NT2/D1 (cell line): Measurements from ENCODE around the gene STPG2.

ENCODE experiments used
- DNase-seq: peaks from one replicate; pipeline ENCODE4 v3.0.0-alpha.2; 2011; ENCODE audit warnings: low read depth, low spot score
- H3K27me3 ChIP-seq: 2 replicates; pipeline ENCODE4 v1.6.0; 2011; ENCODE audit warnings: mild to moderate bottlenecking; ENCODE audit not compliant: insufficient read length, insufficient read depth
- H3K36me3 ChIP-seq: 2 replicates; pipeline ENCODE4 v1.6.1; 2011; ENCODE audit warnings: mild to moderate bottlenecking, low read length, mixed read lengths; ENCODE audit not compliant: insufficient read depth, insufficient read length
- H3K4me1 ChIP-seq: 2 replicates; pipeline ENCODE4 v1.5.1; 2011; ENCODE audit not compliant: insufficient read depth, insufficient read length
- H3K4me3 ChIP-seq: 2 replicates; pipeline ENCODE4 v1.5.1; 2011; ENCODE audit warnings: low read depth; ENCODE audit not compliant: insufficient read length
- H3K9ac ChIP-seq: 2 replicates; pipeline ENCODE4 v1.6.0; 2011; ENCODE audit warnings: low read depth; ENCODE audit not compliant: insufficient read length
- H3K9me3 ChIP-seq: 2 replicates; pipeline ENCODE4 v1.5.1; 2011; ENCODE audit warnings: mild to moderate bottlenecking, low read length; ENCODE audit not compliant: insufficient read depth
- SUZ12 ChIP-seq: IDR thresholded peaks from 2 replicates; pipeline ENCODE4 v1.6.1; 2011; ENCODE audit not compliant: insufficient read length, insufficient read depth; ENCODE audit errors: extremely low read depth
- YY1 ChIP-seq: IDR thresholded peaks from 2 replicates; pipeline ENCODE4 v1.6.1; 2011; ENCODE audit not compliant: insufficient read length, insufficient read depth
- ZNF274 ChIP-seq: IDR thresholded peaks from 2 replicates; pipeline ENCODE4 v1.6.1; 2011; ENCODE audit warnings: mild to moderate bottlenecking, low read depth, low read length

The STPG2 gene

GRCh38 chr4:98093662-98094061 is 49.6 kb downstream of the STPG2 start:
- DNase-seq = no peak
- no peaks in the 10 kb centered on the region; the same call in 1 of the 2 replicates for H3K9me3 ChIP-seq
- H3K4me1 ChIP-seq = no peaks in the 10 kb centered on the region
- no peak overlapping the region for H3K9ac ChIP-seq
- no peaks in the 10 kb centered on the region for H3K36me3 ChIP-seq
- TF ChIP-seq YY1 (no peak), SUZ12 (no peak), ZNF274 (no peak)
- H3K27me3 ChIP-seq = no peaks in the 10 kb centered on the region
- H3K4me3 ChIP-seq = no peak overlapping the region

GRCh38 chr4:98092833-98093439 is 50.3 kb downstream of the STPG2 start:
- no peaks in the 10 kb centered on the region; the same call in 1 of the 2 replicates for H3K9me3 ChIP-seq
- H3K9ac ChIP-seq = no peak overlapping the region
- no peaks in the 10 kb centered on the region for H3K36me3 ChIP-seq
- DNase-seq = no peak
- H3K27me3 ChIP-seq = no peaks in the 10 kb centered on the region
- no peaks in the 10 kb centered on the region for H3K4me1 ChIP-seq
- no peak overlapping the region for H3K4me3 ChIP-seq
- TF ChIP-seq ZNF274 (no peak), SUZ12 (no peak)

- Histone ChIP-seq H3K27me3 (no peaks in the 10 kb centered on the region), H3K36me3 (no peaks in the 10 kb centered on the region), H3K4me3 (no peak overlapping the region), H3K9me3 (no peaks in the 10 kb centered on the region), H3K9ac (no peak overlapping the region), H3K4me1 (no peaks in the 10 kb centered on the region)
- DNase-seq = no peak
- TF ChIP-seq ZNF274 (no peak), SUZ12 (no peak), YY1 (no peak)
These were observed 61.3 kb downstream of the STPG2 start for GRCh38 chr4:98081936-98082335.

GRCh38 chr4:98068495-98068894 is 74.8 kb downstream of the STPG2 start:
- H3K9me3 ChIP-seq = no peaks in the 10 kb centered on the region
- H3K4me3 ChIP-seq = no peak overlapping the region
- no peak overlapping the region for H3K9ac ChIP-seq
- H3K36me3 ChIP-seq = no peaks in the 10 kb centered on the region
- no peak for DNase-seq
- TF ChIP-seq SUZ12 (no peak), YY1 (no peak), ZNF274 (no peak)
- no peaks in the 10 kb centered on the region for H3K4me1 ChIP-seq
- no peaks in the 10 kb centered on the region for H3K27me3 ChIP-seq

- Histone ChIP-seq H3K9me3 (no peaks in the 10 kb centered on the region), H3K4me1 (no peaks in the 10 kb centered on the region), H3K36me3 (no peaks in the 10 kb centered on the region), H3K9ac (no peak overlapping the region), H3K4me3 (no peak overlapping the region), H3K27me3 (no peaks in the 10 kb centered on the region)
- no peak for TF ChIP-seq ZNF274
- no peak for TF ChIP-seq YY1
- no peak for TF ChIP-seq SUZ12
- no peak for DNase-seq
These were observed 87.3 kb downstream of the STPG2 start for GRCh38 chr4:98055800-98056501.

- H3K9ac ChIP-seq = no peak overlapping the region
These were observed 96.6 kb downstream of the STPG2 start for GRCh38 chr4:98046665-98047064.

GRCh38 chr4:98030059-98030458 is 113.2 kb downstream of the STPG2 start:
- no peak for DNase-seq
- H3K4me3 ChIP-seq = no peak overlapping the region
- H3K4me1 ChIP-seq = no peaks in the 10 kb centered on the region
- no peak overlapping the region for H3K9ac ChIP-seq
- TF ChIP-seq ZNF274 (no peak), YY1 (no peak), SUZ12 (no peak)
- H3K27me3 ChIP-seq = no peaks in the 10 kb centered on the region
- H3K36me3 ChIP-seq = no peaks in the 10 kb centered on the region
- H3K9me3 ChIP-seq = no peaks in the 10 kb centered on the region; the same call in 1 of the 2 replicates

More at GRCh38 chr4:98046665-98047064, 96.6 kb downstream of the STPG2 start:
- no peaks in the 10 kb centered on the region for H3K27me3 ChIP-seq
- DNase-seq = no peak
- H3K9me3 ChIP-seq = no peaks in the 10 kb centered on the region
- no peak overlapping the region for H3K4me3 ChIP-seq
- TF ChIP-seq YY1 (no peak), ZNF274 (no peak), SUZ12 (no peak)
- no peaks in the 10 kb centered on the region for H3K4me1 ChIP-seq
- no peaks in the 10 kb centered on the region for H3K36me3 ChIP-seq
